A549 (cell line): ENCODE data around the gene PORCN. TPM values are rescaled to one million over a fixed set of nuclear protein-coding genes. Genes with fewer than 3 reads are reported as not detected.

Experiments used
- ATAC-seq, 2 experiments: fragments of 200-7000 bp in 1 of 2; fragments of >200 bp in 1 of 2; cut with Nextera tagmentation in 1 of 2; cut with Tn5 transposase in 1 of 2; 3 replicates each; pipeline versions ENCODE4 v1.8.0 to v1.9.1; 2018 to 2020; ENCODE audit warnings: mild to moderate bottlenecking in 1 of 2, moderate library complexity in 1 of 2
- CTCF ChIA-PET: fragments of 300-600 bp; sonication (Branson Sonifier 250); formaldehyde crosslinking; extraction: SDS; loops from one replicate; lab custom pipeline; 2021; ENCODE audit warnings: antibody characterized with exemption, inconsistent platforms; lab: Yijun Ruan, JAX
- POLR2A ChIA-PET: fragments of 350-600 bp; formaldehyde crosslinking; extraction: SDS; loops from one replicate; lab custom pipeline; 2021; ENCODE audit warnings: antibody characterized with exemption, inconsistent platforms; lab: Yijun Ruan, JAX
- DNase-seq, 2 experiments: peaks; one replicate each; pipeline versions ENCODE4 v3.0.0 to v3.0.0-alpha.2; 2011 to 2016; ENCODE audit warnings: low read depth in 1 of 2, low spot score in 1 of 2
- FAIRE-seq: peaks from 2 replicates; lab custom pipeline; 2011; peaks lifted over from hg19 to GRCh38; lab: Jason Lieb, UNC
- H3K27ac ChIP-seq, 2 experiments: fragments of >200 bp; sonication (Bioruptor Twin); formaldehyde crosslinking; 3 replicates each; pipeline ENCODE4 v1.5.1; 2016 to 2017
- H3K4me1 ChIP-seq: fragments of >200 bp; sonication (Bioruptor Twin); formaldehyde crosslinking; 3 replicates; pipeline ENCODE4 v1.6.1; 2016
- H3K4me2 ChIP-seq: fragments of >200 bp; sonication (Bioruptor Twin); formaldehyde crosslinking; 3 replicates; pipeline ENCODE4 v1.6.1; 2016
- H3K4me3 ChIP-seq: fragments of >200 bp; sonication (Bioruptor Twin); formaldehyde crosslinking; 3 replicates; pipeline ENCODE4 v1.5.1; 2016
- H3K9me3 ChIP-seq: fragments of >200 bp; sonication (Bioruptor Twin); formaldehyde crosslinking; 3 replicates; pipeline ENCODE4 v1.6.1; 2016
- BHLHE40 ChIP-seq: IDR thresholded peaks from 2 replicates; pipeline ENCODE4 v1.6.1; 2012; ENCODE audit warnings: low read depth, low read length, inconsistent platforms
- CHD2 ChIP-seq: fragments of 150-350 bp; IDR thresholded peaks from 2 replicates; pipeline ENCODE4 v1.6.1; 2014; ENCODE audit warnings: low read length; ENCODE audit not compliant: partially characterized antibody
- CHD4 ChIP-seq: fragments of 200-600 bp; sonication (generic); IDR thresholded peaks from 2 replicates; pipeline ENCODE4 v1.6.1; 2016; ENCODE audit warnings: antibody characterized with exemption, mild to moderate bottlenecking, borderline replicate concordance
- ESRRA ChIP-seq: fragments of 150-350 bp; IDR thresholded peaks from 2 replicates; pipeline ENCODE4 v1.6.1; 2014; ENCODE audit warnings: mild to moderate bottlenecking, low read length, borderline replicate concordance
- FOSB ChIP-seq: fragments of 250-450 bp; sonication (Bioruptor Pico); IDR thresholded peaks from 2 replicates; pipeline ENCODE4 v1.5.0; 2020; ENCODE audit warnings: mild to moderate bottlenecking, moderate library complexity
- FOSL2 ChIP-seq, 2 experiments: fragments of 450-650 bp in 1 of 2; fragments of >200 bp in 1 of 2; sonication (Bioruptor Twin) in 1 of 2; formaldehyde crosslinking; IDR thresholded peaks; 2 replicates each; pipeline versions ENCODE4 v1.5.0 to v1.6.1; 2016 to 2020; ENCODE audit warnings: mild to moderate bottlenecking in 1 of 2, moderate library complexity in 1 of 2
- GATA3 ChIP-seq: IDR thresholded peaks from 2 replicates; pipeline ENCODE4 v1.6.1; 2012; ENCODE audit warnings: borderline replicate concordance
- HEYL ChIP-seq: fragments of 250-450 bp; sonication (Bioruptor Pico); IDR thresholded peaks from 2 replicates; pipeline ENCODE4 v1.8.0; 2021; ENCODE audit warnings: mild to moderate bottlenecking, moderate library complexity
- HOXA7 ChIP-seq: fragments of 250-450 bp; sonication (Bioruptor Pico); IDR thresholded peaks from 2 replicates; pipeline ENCODE4 v1.5.0; 2020; ENCODE audit warnings: mild to moderate bottlenecking, moderate library complexity
- HOXB13 ChIP-seq: fragments of 250-450 bp; sonication (Bioruptor Pico); IDR thresholded peaks from 2 replicates; pipeline ENCODE4 v1.5.0; 2020; ENCODE audit warnings: low read depth, mild to moderate bottlenecking, moderate library complexity
- KDM5A ChIP-seq: fragments of 200-600 bp; sonication (generic); IDR thresholded peaks from 2 replicates; pipeline ENCODE4 v1.6.1; 2016; ENCODE audit warnings: antibody characterized with exemption, mild to moderate bottlenecking
- MAZ ChIP-seq: fragments of 150-350 bp; IDR thresholded peaks from 2 replicates; pipeline ENCODE4 v1.6.1; 2014; ENCODE audit warnings: antibody characterized with exemption, low read depth, low read length, borderline replicate concordance
- NFE2L2 ChIP-seq: fragments of 150-350 bp; conservative IDR thresholded peaks from 2 replicates; pipeline ENCODE4 v1.6.1; 2014; ENCODE audit warnings: low read length
- NPAS2 ChIP-seq: fragments of 250-450 bp; sonication (Bioruptor Pico); IDR thresholded peaks from 2 replicates; pipeline ENCODE4 v1.8.0; 2022; ENCODE audit warnings: mild to moderate bottlenecking, moderate library complexity, borderline replicate concordance
- PHF8 ChIP-seq: fragments of 200-600 bp; sonication (generic); IDR thresholded peaks from 2 replicates; pipeline ENCODE4 v1.6.1; 2016; ENCODE audit warnings: low read depth, mild to moderate bottlenecking, antibody characterized with exemption, moderate library complexity, borderline replicate concordance
- POLR2A ChIP-seq: IDR thresholded peaks from 2 replicates; pipeline ENCODE4 v1.6.1; 2012; ENCODE audit warnings: mild to moderate bottlenecking, low read length
- SREBF2 ChIP-seq: fragments of 450-650 bp; IDR thresholded peaks from 2 replicates; pipeline ENCODE4 v1.6.1; 2014; ENCODE audit warnings: mild to moderate bottlenecking, moderate library complexity
- TFCP2L1 ChIP-seq: fragments of 250-450 bp; sonication (Bioruptor Pico); IDR thresholded peaks from 2 replicates; pipeline ENCODE4 v1.5.0; 2021; ENCODE audit warnings: mild to moderate bottlenecking
- TP53 ChIP-seq: fragments of 250-450 bp; sonication (Bioruptor Pico); IDR thresholded peaks from 2 replicates; pipeline ENCODE4 v1.5.0; 2021; ENCODE audit warnings: mild to moderate bottlenecking, moderate library complexity
- ZFP36 ChIP-seq: fragments of 450-650 bp; IDR thresholded peaks from 2 replicates; pipeline ENCODE4 v1.6.1; 2014; ENCODE audit warnings: borderline replicate concordance; ENCODE audit not compliant: partially characterized antibody
- WGBS: methylation state at CpG from one replicate; pipeline ENCODE4 v1.1.6; 2017; ENCODE audit errors: missing lambda C conversion rate; 5-methylcytosine and 5-hydroxymethylcytosine counted together
- polyA plus RNA-seq, 4 experiments: library from polyadenylated mRNA; depleted of rRNA in 3 of 4; stranded (reverse); fragments of >200 nt; fragmentation: RNase III in 1 of 4; extraction: RNeasy Plus Mini Kit Qiagen cat#74134 plus additional on column Dnase treatment in 1 of 4; gene quantifications; 2 replicates in 3 of 4; 3 replicates in 1 of 4; pipeline ENCODE4 v1.2.3, GENCODE V29; 2011 to 2017
- TF ChIP-seq, protein P1 (sequence below): fragments of 250-450 bp; sonication (Bioruptor Pico); IDR thresholded peaks from 2 replicates; pipeline ENCODE4 v1.5.0; 2020; ENCODE audit warnings: low read depth, mild to moderate bottlenecking, moderate library complexity
- TF ChIP-seq, protein P2 (sequence below): fragments of >200 bp; sonication (Bioruptor Twin); formaldehyde crosslinking; IDR thresholded peaks from 3 replicates; pipeline ENCODE4 v1.6.1; 2016
- TF ChIP-seq, protein P3 (sequence below): IDR thresholded peaks from 2 replicates; pipeline ENCODE4 v1.6.1; 2012
- TF ChIP-seq, protein P4 (sequence below): IDR thresholded peaks from 2 replicates; pipeline ENCODE4 v1.6.1; 2012; ENCODE audit warnings: low read depth, borderline replicate concordance

PORCN gene
- polyA plus RNA-seq, 2 of the 4 experiments (the other 2 are of a cell fraction): 9.4 to 18.6 TPM

DNA sequence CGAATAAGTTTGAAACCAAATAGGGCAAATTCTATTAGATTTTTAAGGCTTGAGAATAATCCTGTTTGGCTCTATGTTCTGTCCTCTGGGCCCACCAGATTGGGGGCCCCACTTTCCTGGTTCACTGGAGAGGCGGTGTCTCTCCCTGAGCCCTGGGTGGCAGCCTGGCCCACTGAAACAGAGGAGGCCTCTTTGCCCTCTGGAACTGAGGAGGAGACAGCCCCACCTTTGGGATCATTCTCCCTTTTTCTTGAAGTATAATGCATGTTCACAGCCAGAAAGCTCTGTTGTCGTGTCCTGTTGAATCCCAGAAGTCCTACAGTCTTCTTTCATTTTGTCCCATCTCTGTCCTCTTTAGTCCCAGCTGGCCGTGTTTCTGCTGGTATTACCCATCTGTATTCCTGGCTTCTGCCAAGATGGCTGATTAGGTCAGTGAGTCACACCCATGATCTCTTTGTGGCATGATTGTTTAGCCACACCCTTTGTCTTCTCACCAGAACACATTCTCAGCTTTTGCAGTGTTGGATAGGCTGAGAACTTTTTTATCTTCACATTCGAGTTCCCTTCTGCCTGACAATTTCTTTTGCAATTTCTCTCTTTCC is 22.7 kb downstream of the PORCN start:
- CTCF ChIA-PET: no interaction called here
- peak; percentile 95 for FAIRE-seq
- Histone ChIP-seq H3K4me3 (no peak overlapping the region), H3K9me3 (no peaks in the 10 kb centered on the region), H3K27ac (peak overlapping the region; percentile 69 to 80), H3K4me2 (peak overlapping the region; percentile 47), H3K4me1 (peaks cover 15% of the 10 kb centered on the region)
- TF ChIP-seq FOSL2 (IDR thresholded peaks at IDR 0.05) (no peak), FOSL2 (CRISPR knock-in tag; IDR thresholded peaks at IDR 0.05) (peak; percentile 67), TFCP2L1 (CRISPR knock-in tag) (no peak)
- ATAC-seq: peak; percentile 70 to 89; a peak in 4 of 6 replicates
- POLR2A ChIA-PET: interaction anchor here (0.7 to 2.0 kb wide), 2 partner anchors 8 to 881 kb away, joined by 3 to 5 read pairs; partner anchors contain the start of genes ELK1 and TBC1D25
- peak; percentile 28 to 70 for DNase-seq
- WGBS: 48% methylated on average over 5 of the region's 5 CpGs

DNA sequence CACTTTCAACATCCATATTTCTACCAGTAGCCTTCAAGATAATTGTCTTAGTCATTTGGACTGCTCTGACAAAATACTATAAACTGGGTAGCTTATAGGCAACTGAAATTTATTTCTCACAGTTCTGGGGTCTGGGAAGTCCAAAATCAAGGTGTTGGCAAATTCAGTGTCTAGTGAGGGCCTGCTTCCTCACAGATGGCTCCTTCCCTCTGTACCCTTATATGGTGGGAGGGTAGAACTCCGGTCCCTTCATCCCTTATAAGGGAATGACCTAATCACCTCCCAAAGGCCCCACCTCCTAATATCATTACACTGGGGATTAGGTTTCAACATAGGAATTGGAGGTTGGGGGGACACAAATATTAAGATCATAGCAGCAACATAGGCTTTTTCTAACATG is 23.4 kb downstream of the PORCN start:
- 91% methylated on average over 1 of the region's 1 CpG for WGBS
- Histone ChIP-seq H3K4me3 (no peak overlapping the region), H3K9me3 (no peaks in the 10 kb centered on the region), H3K27ac (peak overlapping the region; percentile 69 to 80; a peak in 5 of 6 replicates)
- no peak for TF ChIP-seq NFE2L2
- no peak for TF ChIP-seq CHD4
- TF ChIP-seq, protein P1, sequence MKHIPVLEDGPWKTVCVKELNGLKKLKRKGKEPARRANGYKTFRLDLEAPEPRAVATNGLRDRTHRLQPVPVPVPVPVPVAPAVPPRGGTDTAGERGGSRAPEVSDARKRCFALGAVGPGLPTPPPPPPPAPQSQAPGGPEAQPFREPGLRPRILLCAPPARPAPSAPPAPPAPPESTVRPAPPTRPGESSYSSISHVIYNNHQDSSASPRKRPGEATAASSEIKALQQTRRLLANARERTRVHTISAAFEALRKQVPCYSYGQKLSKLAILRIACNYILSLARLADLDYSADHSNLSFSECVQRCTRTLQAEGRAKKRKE (CRISPR knock-in tag): no peak
- no peak for TF ChIP-seq NPAS2 (CRISPR knock-in tag)
- no peak for TF ChIP-seq MAZ
- no peak for TF ChIP-seq GATA3
- no peak for TF ChIP-seq ESRRA
- TF ChIP-seq FOSB (CRISPR knock-in tag): no peak
- TF ChIP-seq POLR2A: no peak
- no peak for TF ChIP-seq BHLHE40
- TF ChIP-seq, protein P2, sequence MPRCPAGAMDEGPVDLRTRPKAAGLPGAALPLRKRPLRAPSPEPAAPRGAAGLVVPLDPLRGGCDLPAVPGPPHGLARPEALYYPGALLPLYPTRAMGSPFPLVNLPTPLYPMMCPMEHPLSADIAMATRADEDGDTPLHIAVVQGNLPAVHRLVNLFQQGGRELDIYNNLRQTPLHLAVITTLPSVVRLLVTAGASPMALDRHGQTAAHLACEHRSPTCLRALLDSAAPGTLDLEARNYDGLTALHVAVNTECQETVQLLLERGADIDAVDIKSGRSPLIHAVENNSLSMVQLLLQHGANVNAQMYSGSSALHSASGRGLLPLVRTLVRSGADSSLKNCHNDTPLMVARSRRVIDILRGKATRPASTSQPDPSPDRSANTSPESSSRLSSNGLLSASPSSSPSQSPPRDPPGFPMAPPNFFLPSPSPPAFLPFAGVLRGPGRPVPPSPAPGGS: no peak
- no peak for TF ChIP-seq TP53
- no peak for TF ChIP-seq CHD2
- TF ChIP-seq PHF8: no peak
- TF ChIP-seq SREBF2: no peak
- TF ChIP-seq, all 56 proteins: peak for 0
- ATAC-seq (no peak; a peak in 1 of 6 replicates), DNase-seq (no peak), FAIRE-seq (no peak)
- ChIA-PET CTCF (no interaction called here), POLR2A (interaction anchor here (0.6 to 0.7 kb wide), 2 partner anchors 10 to 882 kb away, joined by 3 read pairs; partner anchors contain the start of gene ELK1)
- Histone ChIP-seq H3K4me2 (0 out of 3 replicates have a peak overlapping the region, but pooled peaks have one; percentile 47), H3K4me1 (peaks cover 15% of the 10 kb centered on the region)

DNA sequence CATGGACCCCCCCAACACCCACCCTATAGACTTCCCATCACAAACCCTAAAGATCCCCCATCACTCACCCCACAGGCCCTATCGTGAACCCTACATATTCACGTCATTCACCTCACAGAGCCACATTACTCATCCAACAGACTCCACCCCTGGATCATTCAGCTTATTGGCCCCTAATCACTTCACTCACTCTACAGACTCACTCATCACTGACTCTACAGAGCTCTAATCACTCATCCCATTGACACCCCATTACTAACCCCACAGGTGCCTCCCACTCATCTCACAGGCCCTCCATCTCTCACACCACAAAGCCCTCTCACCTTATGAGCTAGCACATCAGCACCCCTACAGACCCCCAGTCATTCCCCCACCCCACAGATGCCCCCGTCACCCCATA is 24.4 kb downstream of the PORCN start:
- no peak for DNase-seq
- Histone ChIP-seq H3K4me2 (no peak overlapping the region), H3K4me3 (no peak overlapping the region), H3K9me3 (no peaks in the 10 kb centered on the region), H3K27ac (no peak overlapping the region), H3K4me1 (peaks cover 15% of the 10 kb centered on the region)
- 100% methylated on average over 2 of the region's 3 CpGs for WGBS
- ATAC-seq: no peak
- POLR2A ChIA-PET: no interaction called here
- CTCF ChIA-PET: no interaction called here
- FAIRE-seq: no peak
- TF ChIP-seq, protein P3, sequence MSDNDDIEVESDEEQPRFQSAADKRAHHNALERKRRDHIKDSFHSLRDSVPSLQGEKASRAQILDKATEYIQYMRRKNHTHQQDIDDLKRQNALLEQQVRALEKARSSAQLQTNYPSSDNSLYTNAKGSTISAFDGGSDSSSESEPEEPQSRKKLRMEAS: no peak
- TF ChIP-seq ZFP36: no peak
- TF ChIP-seq HOXA7: no peak
- no peak for TF ChIP-seq FOSL2 (IDR thresholded peaks at IDR 0.05)
- TF ChIP-seq FOSL2 (CRISPR knock-in tag; IDR thresholded peaks at IDR 0.05): no peak
- no peak for TF ChIP-seq HOXB13 (CRISPR knock-in tag)
- TF ChIP-seq KDM5A: no peak
- TF ChIP-seq, protein P4, sequence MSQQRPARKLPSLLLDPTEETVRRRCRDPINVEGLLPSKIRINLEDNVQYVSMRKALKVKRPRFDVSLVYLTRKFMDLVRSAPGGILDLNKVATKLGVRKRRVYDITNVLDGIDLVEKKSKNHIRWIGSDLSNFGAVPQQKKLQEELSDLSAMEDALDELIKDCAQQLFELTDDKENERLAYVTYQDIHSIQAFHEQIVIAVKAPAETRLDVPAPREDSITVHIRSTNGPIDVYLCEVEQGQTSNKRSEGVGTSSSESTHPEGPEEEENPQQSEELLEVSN: no peak
- no peak for TF ChIP-seq HEYL (CRISPR knock-in tag)
